ENCODE data around the gene PTPRE.

- TF ChIP-seq CTCF (optimal IDR thresholded peaks at IDR 0.05 in 1 of 3, IDR thresholded peaks at IDR 0.05 in 1 of 3, conservative IDR thresholded peaks at IDR 0.05 in 1 of 3; ENCODE audit: extremely low read depth in 1 of 3, insufficient read depth in 2 of 3, low read length in 3 of 3) (peak; percentile 61 to 90 (median 70)), EZH2 (IDR thresholded peaks at IDR 0.05; ENCODE audit: low read length) (no peak)
Measured at GRCh38 chr10:127906548-127907377, at the start of gene PTPRE.

Measured in keratinocyte (primary cell).